Hematopoietic multipotent progenitor cell treated with erythropoietin and hydrocortisone succinate and interleukin-3 and kit ligand, for 15 days (in vitro differentiated cells): Measurements from ENCODE around the gene DEPDC4.
"Not testable (repeated sequence)": the region's sequence is repeated elsewhere in the genome, so short reads cannot be mapped to it uniquely, and the experiment has no call there.

Source experiments
- DNase-seq: peaks from one replicate; pipeline ENCODE4 v3.0.0-alpha.2; 2015; ENCODE audit warnings: low spot score

Gene DEPDC4

DNA sequence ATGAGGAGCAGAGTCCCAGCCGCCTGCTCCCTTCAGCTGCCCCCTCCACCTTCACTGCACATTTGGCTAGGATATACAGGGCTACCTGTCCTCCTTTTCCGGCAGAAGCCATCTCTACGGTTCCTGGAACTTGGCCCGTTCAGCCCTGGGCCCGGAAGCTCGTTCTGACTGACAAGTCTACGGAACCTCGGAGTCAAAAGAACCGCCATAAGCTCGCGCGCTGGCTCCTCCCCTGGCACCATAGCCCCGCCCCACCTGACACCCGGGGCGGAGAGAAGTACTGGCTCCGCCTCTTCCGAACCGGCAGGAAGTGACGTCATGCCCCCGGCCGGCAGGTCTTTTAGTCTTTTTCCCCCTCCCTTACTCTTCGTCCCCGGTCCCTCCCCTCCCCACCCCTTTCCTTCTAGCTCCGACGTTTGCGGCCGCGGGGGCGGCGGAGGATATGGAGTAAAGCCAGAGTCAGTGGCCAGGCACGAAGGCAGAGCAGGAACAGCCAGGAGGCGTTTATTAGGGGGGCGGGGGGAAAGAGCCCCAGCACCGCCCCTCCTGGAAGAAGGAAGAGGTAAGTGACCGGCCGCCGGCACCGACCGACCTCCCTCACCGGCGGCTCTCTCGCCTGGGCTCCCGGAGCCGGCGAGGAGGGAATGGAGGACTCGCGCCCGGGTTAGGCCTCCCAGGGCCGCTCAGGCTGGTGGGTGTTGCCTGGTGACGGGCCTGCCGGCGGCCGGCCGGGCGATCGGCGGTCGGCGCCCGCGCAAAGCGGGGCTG is at the start of gene DEPDC4, which contains the start of gene SCYL2:
Gene DEPDC4 (minus strand): TSS at position 245 of the 768 bp plus-strand sequence. CDS start 3 bp downstream, at position 242.
Gene SCYL2 (plus strand): TSS at position 343 of the 768 bp plus-strand sequence. CDS start 15,794 bp downstream, outside the sequence.
- DNase-seq = peak; percentile 94

DNA sequence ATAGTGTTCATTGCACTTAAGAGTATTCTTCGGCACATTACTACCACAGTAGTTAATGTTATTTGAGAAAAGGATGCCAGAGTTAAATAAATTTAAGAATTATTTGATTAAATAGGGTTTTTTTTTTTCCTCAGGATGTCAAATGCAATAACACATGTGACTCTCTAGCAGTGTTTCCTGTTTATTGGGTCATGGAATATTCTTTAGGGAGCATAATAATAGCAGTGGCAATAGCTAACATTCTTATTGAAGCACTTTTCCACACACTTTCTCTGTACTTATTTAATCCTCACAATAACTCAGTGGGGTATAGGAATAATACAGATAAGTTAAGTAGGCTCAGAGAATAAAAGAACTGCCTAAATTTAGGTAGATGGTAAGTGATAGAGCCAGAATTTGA is 44.4 kb upstream of the DEPDC4 start:
- DNase-seq = no peak

DNA sequence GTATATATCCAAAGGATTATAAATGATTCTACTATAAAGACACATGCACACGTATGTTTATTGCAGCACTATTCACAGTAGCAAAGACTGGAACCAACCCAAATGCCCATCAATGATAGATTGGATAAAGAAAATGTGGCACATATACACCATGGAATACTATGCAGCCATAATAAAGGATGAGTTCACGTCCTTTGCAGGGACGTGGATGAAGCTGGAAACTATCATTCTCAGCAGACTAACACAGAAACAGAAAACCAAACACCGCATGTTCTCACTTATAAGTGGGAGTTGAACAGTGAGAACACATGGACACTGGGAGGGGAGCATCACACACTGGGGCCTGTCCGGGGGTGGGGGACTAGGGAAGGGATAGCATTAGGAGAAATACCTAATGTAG is 41.3 kb upstream of the DEPDC4 start:
- DNase-seq = not testable (repeated sequence)

DNA sequence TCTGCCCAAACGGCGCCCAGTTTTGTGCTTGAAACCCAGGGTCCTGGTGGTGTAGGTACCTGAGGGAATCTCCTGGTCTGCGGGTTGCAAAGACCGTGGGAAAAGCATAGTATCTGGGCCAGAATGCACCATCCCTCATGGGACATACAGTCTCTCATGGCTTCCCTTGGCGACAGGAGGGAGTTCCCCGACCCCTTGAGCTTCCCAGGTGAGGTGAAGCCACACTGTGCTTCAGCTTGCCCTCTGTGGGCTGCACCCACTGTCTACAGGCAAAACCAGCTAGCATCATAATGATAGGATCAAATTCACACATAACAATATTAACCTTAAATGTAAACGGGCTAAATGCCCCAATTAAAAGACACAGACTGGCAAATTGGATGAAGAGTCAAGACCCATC is 37.5 kb upstream of the DEPDC4 start:
- not testable (repeated sequence) for DNase-seq

DNA sequence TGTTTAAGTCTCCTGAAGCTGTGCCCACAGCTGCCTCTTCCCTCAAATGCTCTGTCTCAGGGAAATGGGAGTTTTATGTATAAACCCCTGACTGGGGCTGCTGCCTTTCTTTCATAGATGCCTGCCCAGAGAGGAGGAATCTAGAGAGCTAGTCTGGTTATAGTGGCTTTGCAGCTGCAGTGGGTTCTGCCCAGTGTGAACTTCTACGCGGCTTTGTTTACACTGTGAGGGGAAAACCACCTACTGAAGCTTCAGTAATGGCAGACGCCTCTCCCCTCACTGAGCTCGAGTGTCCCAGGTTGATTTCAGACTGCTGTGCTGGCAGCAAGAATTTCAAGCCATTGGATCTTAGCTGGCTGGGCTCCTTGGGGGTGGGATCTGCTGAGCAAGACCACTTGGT is 37.0 kb upstream of the DEPDC4 start:
- no peak for DNase-seq

DNA sequence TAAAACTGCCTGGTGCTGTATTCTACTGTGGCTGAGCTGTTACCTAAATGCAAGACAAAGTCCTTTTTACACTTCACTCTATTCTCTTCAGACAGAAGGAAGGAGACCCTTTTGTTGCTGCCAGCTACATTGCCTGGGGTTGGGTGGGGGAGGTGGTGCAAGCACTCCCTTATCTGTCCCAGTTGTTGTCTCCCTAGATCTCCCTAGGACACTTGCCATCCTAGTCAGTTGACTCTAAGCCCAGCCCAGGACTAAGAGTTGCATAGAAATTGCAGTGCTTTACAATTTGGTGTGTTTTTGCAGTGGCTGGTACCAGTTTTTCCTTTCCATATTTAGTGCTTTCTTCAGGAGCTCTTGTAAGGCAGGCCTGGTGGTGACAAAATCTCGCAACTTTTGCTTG is 35.2 kb upstream of the DEPDC4 start:
- DNase-seq = no peak

DNA sequence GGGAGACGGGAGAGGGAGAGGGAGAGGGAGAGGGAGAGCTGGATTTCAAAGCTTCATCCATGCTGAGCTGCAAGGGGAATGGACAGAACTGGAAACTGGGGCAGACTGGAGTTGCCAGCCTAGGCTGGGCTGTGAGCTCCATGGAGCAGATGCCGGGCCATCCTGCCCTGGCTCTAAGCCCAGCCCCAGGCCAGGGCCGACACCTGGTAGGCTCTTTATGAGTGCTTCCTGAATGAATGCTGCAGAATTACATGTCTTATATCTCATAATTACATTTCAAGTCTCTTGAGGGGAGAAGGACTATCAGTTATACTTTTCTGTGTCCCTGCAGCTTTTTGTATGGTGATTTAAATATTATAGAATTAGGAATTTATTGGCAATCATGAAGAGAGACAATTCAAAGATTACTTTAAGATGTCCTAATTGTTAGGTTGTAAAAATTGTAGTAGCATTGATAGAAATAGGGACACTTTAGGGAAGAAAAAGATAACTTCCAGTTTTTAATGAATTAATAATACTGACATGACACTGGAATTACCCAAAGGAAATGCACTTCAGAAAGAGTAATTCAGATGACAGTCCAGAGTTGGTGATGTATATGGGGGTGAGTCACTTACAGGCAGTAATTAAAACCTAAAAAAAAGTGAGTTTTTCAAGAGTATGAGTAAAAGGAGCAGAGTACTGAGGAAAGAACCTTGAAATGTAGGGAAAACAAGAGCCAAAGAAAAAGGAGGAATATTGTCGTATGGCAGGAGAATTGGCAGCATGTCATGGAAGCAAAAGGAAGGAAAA is 29.1 kb upstream of the DEPDC4 start:
- DNase-seq = no peak

DNA sequence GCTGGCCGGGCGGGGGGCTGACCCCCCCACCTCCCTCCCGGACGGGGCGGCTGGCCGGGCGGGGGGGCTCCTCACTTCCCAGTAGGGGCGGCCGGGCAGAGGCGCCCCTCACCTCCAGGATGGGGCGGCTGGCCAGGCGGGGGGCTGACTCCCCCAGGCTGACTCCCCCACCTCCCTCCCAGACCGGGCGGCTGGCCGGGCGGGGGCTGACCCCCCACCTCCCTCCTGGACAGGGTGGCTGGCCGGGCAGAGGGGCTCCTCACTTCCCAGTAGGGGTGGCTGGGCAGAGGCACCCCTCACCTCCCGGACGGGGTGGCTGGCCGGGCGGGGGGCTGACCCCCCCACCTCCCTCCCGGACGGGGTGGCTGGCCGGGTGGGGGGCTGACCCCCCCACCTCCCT is 27.5 kb upstream of the DEPDC4 start:
- not testable (repeated sequence) for DNase-seq

DNA sequence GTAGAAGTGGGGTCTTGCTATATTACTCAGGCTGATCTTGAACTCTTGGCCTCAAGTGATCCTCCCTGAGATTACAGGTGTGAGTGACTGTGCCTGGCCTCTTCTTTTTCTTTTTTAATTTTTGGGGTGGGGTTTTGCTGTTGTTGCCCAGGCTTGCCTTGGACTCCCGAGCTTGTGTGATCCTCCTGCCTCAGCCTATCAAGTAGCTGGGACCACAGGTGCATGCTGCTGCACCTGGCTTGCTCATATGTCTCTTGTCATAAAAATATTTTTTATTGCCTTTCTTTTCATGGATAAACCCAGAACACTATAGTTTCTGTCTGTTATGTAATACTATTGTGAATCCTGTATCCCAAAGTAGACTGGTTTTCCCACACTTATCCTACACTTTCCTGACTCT is 26.1 kb upstream of the DEPDC4 start:
- DNase-seq = no peak

DNA sequence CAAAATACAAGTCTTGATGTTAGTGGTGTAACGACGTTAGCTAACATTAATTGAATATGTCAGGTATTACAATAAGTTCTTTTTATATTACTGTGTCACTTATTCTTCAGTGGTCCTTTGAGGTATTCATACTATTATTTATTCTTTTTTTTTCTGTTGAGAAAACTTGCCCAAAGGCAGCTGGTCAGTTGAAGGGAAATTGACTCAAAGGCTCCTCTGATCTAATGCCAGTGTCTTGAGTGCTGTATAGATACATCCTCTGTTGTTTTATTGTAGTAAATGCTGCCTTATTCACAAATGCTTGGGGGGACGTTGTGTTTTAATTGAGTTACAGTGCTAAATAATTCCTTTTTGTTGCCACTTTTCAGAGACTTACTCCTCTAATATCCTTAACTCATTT is 23.1 kb upstream of the DEPDC4 start:
- no peak for DNase-seq

DNA sequence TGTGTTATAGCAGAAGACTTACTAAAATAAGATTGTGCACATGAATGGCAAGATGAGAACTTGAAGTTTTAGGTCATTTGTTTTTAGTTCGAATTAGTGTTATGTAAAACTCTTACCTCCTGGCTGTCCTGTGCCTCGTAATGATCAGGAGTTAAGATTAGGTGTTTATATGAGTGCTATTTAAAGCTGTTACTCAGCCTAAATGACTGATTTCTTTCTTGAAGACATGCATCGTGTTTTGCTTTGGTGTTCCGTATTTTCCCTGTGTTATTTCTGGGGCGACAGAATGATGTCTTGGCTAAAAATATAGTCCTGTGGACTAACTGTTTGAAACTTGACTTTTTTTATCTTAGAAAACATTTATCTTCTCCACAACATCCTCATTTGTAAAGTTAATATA is 22.2 kb upstream of the DEPDC4 start:
- DNase-seq = no peak

DNA sequence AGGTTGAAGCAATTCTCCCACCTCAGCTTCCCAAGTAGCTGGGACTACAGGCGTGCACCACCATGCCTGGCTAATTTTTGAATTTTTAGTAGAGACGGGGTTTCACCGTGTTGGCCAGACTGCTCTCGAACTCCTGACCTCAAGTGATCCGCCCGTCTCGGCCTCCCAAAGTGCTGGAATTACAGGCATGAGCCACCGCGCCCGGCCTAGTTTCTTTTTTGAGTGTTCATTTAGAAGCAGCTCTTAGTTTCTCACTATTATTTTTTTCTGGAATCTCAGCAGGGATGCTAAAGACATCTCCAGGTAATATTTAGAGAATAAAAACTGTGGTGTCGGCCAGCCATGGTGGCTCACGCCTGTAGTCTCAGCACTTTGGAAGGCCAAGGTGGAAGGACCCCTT is 17.7 kb upstream of the DEPDC4 start:
- DNase-seq = not testable (repeated sequence)

DNA sequence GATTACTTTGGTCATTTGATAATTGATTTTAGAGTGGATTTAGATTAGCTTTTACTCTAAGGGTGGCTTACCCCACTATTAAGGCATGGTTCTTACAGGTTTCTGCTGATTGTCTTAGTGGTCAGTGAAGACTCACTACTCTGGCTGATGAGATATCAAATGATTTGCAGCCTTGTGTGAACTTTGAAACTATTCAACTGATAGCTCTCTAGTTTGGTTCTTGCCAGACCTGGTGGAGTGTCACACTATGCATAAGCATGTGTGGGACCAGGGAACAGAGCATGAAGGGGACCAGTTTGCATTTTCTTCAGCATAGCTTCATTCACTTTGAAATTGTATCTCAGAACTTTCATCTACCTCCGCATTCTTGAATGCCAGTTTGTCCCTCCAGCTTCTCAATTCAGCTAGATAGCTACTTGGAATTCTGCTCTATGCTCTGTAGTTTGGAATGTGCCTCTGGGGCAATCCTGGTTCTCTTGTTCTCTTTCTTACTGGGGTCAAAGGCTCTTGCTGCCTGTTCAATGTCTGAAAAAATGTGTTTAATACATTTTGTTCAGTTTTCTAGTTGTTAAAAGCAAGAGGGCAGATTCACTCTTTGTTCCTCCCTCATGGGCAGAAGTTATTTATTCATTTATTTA is 12.8 kb upstream of the DEPDC4 start:
- DNase-seq = no peak

DNA sequence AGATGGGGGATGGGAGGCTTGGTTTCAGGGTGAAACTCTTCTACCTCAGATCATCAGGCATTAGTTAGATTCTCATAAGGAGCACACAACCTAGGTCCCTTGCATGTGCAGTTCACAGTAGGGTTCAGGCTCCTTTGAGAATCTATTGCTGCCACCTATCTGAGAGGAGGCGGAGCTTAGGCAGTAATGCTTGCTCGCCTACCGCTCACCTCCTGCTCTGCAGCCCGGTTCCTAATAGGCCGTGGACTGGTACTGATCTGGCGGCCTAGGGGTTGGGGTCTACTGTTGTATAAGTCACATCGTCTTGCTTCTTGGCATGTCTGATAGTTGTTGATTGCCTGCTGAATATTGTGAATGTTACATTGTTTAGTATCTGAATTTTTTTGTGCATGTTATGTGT is 12.3 kb upstream of the DEPDC4 start:
- DNase-seq = no peak

DNA sequence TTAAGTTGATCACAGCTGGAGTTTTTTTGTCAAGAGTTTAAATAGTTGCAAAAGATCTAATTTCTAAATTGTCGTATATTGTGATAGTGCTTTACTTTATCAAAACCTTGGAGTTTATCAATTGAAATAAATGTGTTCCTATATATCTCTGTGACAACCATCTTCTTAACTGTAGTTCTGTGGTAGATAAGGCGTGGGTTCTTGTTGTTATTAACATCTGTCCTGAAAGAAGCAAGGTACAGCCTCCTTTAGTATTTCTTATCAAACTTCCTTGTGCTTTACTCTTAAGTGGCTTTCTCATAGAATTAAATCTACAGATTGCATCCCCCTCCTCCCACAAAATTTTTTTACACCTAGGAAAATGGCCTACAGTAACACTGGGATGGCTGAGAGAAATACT is 7.4 kb upstream of the DEPDC4 start:
- no peak for DNase-seq

DNA sequence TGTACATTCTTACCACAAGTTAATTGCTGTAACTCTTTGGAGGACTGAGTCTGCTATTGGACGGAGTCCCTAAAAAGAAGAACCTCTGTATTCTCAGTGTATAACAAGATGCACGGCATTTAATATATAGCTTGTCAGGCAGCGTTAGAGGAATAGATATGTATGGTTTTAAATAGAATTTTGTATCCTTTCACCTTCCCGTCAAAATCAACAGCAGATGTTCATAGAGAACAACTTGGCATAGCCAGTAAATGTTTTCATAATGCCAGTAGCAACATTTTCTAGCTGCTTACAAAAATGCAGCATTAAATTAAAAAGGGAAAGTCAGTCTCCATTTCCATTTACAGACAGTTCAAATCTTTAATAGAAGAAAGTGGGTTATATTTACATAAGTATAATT is 6.9 kb upstream of the DEPDC4 start:
- no peak for DNase-seq

DNA sequence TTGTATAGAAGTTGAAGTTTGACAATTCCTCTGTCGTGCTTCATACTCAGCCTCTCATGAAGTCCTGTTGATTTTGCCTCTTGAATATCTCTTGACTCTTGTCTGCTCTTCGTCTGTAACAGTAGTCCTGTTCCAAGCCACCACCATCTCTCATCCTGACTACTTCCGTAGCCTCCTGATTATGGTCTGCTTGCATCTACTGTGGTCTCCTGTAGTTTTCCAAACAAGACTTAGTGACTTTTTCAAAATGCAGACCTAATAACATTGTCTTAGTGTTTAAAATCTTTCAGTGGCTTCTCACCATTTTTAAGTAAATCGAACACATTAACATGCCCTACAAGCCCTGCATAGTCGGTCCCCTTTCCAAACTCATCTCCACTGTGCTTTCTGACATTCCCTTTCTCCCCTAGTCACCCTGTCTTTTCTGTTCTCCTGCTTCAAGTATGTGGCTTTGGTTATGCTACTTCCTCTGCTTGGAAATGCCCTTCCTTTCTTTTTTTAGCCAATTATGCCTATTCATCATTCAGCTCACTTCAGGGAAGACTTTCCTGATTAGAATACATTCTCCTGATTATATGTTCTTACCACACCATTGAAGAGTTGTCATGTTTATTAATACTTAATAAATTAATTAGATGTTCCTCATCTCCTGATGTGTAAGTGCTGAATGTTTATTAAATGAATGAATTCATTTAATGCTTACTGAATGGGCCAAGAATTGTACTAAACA is 2.1 kb upstream of the DEPDC4 start:
- no peak for DNase-seq

DNA sequence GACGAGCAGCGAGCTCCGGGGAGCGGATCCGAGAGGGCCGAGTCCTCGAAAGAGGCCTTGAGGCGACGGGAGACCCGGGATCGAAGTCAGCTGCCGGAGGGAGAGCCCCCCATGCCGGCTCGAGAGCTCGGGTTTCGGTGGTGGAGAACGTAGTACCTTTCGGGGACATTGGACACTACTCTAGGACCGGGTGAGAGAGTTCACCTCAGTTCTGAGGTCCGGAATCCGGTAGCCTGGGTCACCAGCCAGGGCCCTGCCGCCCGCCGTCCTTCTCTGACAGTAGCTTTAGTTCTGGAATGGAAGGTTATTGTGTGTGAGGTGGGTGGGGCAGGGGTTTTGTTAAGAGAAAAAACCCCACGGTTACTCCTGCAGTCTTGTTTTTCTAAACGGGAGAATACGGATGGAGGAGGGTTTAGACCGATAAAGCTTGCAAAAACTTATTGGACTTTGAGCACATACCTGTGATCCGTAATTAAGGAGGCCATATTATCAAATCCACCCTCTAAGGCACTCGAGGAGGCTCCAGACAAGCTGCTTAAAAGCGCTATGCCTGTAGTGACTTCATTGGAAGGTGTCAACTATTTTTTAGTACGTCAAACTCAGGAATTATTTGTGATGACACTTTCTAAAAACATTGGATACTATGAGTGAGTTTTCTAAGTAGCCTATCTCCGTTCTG is 863 bp upstream of the DEPDC4 start:
- peak; percentile 39 for DNase-seq

DNA sequence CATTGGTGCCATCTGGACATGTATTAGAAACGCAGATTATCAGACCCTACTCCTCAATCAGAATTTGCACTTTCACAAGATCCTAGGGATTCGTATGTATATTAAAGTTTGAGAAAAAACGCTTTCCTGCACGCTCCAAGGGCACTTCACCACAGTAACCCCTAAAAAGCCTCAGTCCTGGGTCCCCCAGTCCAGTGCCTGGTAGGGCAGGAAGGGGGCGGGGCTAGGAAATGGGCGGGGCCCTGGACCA is 369 bp downstream of the DEPDC4 start:
- no peak for DNase-seq

DNA sequence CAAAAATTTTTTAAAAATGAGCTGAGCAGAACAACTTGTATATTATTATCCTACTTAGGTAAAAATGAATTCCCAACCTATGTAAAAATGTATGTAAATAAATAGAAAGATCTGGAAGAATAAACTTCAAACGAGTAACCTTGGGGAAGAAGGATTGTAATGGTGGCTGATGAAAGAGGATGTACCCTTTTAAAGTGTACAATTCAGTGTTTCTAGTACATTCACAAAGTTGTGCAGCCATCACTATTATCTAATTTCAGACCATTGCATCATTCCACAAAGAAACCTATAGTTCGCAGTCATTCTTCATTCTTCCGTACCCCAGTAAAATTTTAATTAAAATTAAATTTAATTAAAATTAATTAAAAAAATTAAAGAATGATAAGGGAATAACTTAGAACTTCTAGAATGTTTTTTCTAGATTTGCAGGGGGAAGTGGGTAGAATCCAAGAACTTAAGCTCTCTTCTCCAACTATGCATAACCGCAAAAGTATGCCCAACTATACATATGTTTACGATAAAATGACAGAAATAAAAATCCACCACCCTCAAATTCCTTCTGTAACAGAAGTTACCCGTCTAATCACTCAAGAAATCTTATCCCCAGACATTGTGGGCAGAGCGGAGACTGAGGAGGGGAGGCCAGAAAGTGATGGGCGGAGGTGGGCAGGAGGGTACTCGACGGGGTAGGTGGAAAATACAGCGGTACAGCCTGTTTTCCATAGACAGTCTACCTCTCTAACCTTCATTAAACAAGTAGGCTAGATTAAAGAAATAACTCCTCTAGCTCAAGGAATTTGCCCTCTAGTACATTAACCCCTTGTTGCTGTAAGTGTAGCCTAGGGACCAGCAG is 921 bp downstream of the DEPDC4 start:
- DNase-seq = no peak

DNA sequence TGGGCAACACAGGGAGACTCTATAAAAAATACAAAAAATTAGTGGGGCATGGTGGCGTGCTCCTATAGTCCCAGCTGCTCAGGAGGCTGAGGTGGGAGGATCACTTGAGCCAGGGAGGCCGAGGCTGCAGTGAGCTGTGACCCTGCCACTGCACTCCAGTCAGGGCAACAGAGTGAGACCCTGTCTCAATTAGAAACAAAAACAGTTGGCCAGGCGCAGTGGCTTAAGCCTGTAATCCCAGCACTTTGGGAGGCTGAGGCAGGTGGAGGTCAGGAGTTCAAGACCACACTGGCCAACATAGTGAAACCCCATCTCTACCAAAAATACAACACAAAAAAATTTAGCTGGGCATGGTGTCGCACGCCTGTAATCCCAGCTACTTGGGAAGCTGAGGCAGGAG is 1.8 kb downstream of the DEPDC4 start:
- DNase-seq = not testable (repeated sequence)
